Measurements from ENCODE around the gene TRERF1. TPM values are rescaled to one million over a fixed set of nuclear protein-coding genes. Genes with fewer than 3 reads are reported as not detected.

Gene TRERF1
- total RNA-seq, 4 donors from 2014 or later, result 6.9 to 12.1 (median 8.8) TPM

- intact Hi-C loops (cut with DNase I; ENCODE audit: low total_unique reads), result no loop called here
- peak in 1 of 2 donors; percentile 76 for DNase-seq (ENCODE audit: low spot score in 2 of 2)
- 62 to 65% methylated on average over 5 of the region's 5 CpGs for WGBS, 2 donors
- TF ChIP-seq CTCF (IDR thresholded peaks at IDR 0.05), result no peak
- TF ChIP-seq POLR2A (IDR thresholded peaks at IDR 0.05), result no peak
- H3K4me3 ChIP-seq (ENCODE audit: low read depth, poor library complexity, severe bottlenecking), result no peak overlapping the region
Observed at GRCh38 chr6:42402184-42402583, 49.5 kb downstream of the TRERF1 start.

GRCh38 chr6:42401613-42401951 lies 50.1 kb downstream of the TRERF1 start:
- DNase-seq (ENCODE audit: low spot score in 2 of 2), result peak in 1 of 2 donors; percentile 80
- intact Hi-C loops (cut with DNase I; ENCODE audit: low total_unique reads), result no loop called here
- 52 to 59% methylated on average over 3 of the region's 3 CpGs for WGBS, 2 donors
- no peak overlapping the region for H3K4me3 ChIP-seq (ENCODE audit: low read depth, poor library complexity, severe bottlenecking)
- TF ChIP-seq POLR2A (IDR thresholded peaks at IDR 0.05) (no peak), CTCF (IDR thresholded peaks at IDR 0.05) (no peak)

GRCh38 chr6:42400886-42401612 lies 50.7 kb downstream of the TRERF1 start:
- DNase-seq (ENCODE audit: low spot score in 2 of 2), result peak in 1 of 2 donors; percentile 66
- intact Hi-C loops (cut with DNase I; ENCODE audit: low total_unique reads), result no loop called here
- no peak for TF ChIP-seq CTCF (IDR thresholded peaks at IDR 0.05)
- TF ChIP-seq POLR2A (IDR thresholded peaks at IDR 0.05), result no peak
- no peak overlapping the region for H3K4me3 ChIP-seq (ENCODE audit: low read depth, poor library complexity, severe bottlenecking)
- 68 to 74% methylated on average over 8 of the region's 8 CpGs for WGBS, 2 donors

GRCh38 chr6:42400061-42400760 lies 51.5 kb downstream of the TRERF1 start:
- no peak overlapping the region for H3K4me3 ChIP-seq (ENCODE audit: low read depth, poor library complexity, severe bottlenecking)
- intact Hi-C loops (cut with DNase I; ENCODE audit: low total_unique reads), result no loop called here
- TF ChIP-seq POLR2A (IDR thresholded peaks at IDR 0.05) (no peak), CTCF (IDR thresholded peaks at IDR 0.05) (no peak)
- DNase-seq (ENCODE audit: low spot score in 2 of 2), result peak in 1 of 2 donors; percentile 57
- WGBS, 2 donors, result 87 to 89% methylated on average over 8 of the region's 8 CpGs

GRCh38 chr6:42396720-42397119 lies 55.0 kb downstream of the TRERF1 start:
- 87 to 96% methylated on average over 3 of the region's 3 CpGs for WGBS, 2 donors
- intact Hi-C loops (cut with DNase I; ENCODE audit: low total_unique reads), result no loop called here

More at GRCh38 chr6:42396720-42397119, 55.0 kb downstream of the TRERF1 start:
- DNase-seq (ENCODE audit: low spot score in 2 of 2), result peak in 1 of 2 donors; percentile 60
- H3K4me3 ChIP-seq (ENCODE audit: low read depth, poor library complexity, severe bottlenecking), result no peak overlapping the region
- TF ChIP-seq POLR2A (IDR thresholded peaks at IDR 0.05) (no peak), CTCF (IDR thresholded peaks at IDR 0.05) (no peak)

Measured in lower leg skin (tissue), 4 donors.